Measurements from ENCODE around the gene SERPINA10.
"Not testable (repeated sequence)": the region's sequence is repeated elsewhere in the genome, so short reads cannot be mapped to it uniquely, and the experiment has no call there.

The SERPINA10 gene

DNA sequence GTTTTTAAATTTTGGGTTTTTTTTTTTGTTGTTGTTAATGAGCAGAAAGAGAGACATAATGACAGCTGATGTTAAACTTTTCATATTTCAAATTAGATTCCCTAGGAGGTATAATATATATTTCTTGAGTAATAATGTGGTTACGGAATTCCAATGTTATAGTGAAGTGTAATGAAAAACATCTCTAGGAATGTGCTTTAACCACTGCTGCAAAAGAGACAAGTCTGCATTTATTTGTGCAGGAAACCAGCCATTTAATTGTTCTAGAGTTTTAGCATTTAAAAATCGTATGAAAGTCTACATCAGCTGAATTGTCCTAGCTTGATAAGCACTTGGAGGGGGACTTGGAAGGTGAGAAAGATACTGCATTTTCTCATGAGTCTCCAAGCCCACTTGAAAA is 14.3 kb downstream of the SERPINA10 start:
- no peak for DNase-seq

DNA sequence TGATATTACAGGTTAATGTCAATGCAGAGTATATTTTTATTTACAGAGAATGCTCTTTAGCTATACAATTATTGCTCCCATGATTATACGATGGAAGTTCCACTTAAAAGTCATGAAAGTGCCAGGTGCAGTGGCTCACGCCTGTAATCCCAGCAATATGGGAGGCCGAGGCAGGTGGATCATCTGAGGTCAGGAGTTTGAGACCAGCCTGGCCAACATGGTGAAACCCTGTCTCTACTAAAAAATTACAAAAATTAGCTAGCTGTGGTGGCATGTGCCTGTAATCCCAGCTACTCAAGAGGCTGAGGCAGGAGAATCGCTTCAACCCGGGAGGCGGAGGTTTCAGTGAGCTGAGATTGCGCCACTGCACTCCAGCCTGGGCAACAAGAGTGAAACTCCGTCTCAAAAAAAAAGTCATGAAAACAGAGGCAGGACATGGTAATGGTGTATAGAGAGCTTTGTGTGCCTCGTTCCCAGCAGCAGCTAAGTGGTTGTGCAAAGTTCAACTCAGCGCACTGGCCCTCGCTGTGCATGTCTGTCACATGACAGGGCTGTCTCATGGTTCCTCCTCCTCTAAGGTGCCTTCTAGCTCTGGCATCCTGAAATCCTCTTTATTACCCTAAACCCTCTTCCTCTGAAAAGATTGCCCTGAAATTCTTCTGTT is 16.0 kb downstream of the SERPINA10 start:
- DNase-seq, result not testable (repeated sequence)

DNA sequence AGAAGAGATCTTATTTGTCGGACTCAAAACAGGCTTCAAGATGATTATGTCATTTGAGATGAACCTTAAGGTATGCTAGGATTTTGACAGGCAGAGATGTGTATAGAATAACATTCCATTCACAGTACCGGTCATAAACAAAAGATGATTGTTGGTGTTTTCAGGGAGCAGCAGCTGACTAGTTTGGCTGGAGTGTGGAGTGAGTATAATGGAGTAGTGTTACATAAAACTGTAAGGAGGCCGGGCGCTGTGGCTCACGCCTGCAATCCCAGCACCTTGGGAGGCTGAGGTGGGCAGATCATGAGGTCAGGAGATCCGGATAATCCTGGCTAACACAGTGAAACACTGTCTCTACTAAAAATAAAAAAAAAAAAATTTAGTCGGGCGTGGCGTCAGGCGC is 23.9 kb downstream of the SERPINA10 start:
- DNase-seq, result no peak

GRCh38 chr14:94268582-94268981 is 24.5 kb downstream of the SERPINA10 start:
- DNase-seq, result not testable (repeated sequence)

DNA sequence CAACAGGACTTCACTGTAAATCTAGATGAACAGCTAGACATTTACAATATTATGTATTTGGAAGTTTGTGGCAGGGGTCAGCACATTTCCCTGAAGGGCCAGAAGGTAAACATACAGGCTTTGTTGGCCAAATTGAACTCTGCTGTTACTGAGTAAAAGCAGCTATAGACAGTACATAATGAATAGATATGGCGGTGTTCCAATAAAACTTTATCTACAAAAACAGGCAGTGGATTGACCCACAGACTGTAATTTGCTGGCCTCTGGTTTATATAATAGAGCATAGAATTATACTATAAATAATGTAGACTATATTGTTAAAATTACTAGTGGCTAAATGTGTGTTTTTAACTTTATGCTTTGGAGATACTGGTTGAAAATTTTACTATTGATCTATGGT is 25.7 kb downstream of the SERPINA10 start:
- DNase-seq, result no peak

DNA sequence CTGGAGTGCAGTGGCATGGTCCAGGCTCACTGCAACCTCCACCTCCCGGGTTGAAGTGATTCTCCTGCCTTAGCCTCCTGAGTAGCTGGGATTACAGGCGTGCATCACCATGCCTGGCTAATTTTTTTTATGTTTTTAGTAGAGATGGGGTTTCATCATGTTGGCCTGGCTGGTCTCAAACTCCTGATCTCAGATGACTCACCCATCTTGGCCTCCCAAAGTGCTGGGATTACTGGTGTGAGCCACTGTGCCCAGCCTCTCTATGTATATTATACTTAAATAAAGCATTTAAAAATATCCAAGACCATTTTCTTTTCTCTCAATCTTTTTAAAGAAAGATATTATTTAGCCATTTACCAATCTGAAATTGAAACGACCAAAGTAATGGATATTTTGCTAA is 28.9 kb downstream of the SERPINA10 start:
- not testable (repeated sequence) for DNase-seq

DNA sequence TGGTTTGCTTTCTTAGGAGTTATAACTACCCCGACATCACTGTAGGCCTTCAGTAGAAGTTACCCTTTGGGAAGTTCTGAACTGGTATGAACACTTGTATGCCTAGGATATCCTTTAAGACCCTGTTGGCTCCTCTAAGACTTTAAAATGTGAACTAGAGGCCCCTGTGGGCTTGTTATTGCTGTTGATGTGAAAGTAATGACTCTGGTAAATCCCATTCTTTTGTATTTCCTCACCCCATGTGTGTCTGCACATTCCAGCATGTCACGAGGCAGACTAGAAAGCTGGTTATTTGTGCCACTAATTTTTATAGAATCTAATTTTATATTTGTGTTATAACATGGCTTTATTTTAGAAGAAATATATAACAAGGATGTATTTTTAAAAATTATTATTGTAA is 48.9 kb downstream of the SERPINA10 start:
- no peak for DNase-seq

DNA sequence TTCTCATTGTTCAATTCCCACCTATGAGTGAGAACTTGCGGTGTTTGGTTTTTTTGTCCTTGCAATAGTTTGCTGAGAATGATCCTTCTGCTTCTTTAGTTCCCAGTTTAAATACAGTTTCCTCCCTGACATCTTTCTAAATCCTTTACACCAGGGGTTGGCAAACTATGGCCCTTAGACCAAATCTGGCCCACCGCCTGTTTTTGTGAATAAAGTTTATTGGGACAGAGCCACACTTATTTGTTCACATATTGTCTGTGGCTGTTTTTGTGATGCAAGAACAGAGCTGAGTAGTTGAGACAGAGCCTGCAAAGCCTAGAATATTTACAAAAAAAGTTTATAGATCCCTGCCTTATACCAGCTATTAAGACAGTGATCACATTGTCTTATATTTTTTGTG is 53.7 kb downstream of the SERPINA10 start:
- DNase-seq, result no peak

DNA sequence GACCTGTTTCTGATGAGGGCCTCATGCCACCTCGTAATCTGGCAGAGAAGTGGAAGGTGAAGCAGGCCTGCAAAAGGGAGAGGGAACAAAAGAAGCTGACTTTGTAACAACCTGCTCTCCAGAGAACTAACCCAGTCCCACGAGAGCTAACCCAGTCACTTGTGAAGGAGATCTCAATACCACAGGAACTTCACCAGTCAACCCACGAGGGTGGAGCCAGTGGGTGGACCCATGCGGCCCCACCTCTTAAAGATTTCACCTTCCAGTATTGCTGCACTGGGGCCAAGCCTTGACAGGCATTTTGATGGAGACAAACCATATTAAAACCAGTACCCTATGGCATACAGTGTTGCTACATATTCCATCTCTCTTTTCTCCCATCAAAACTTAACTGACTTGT is 55.1 kb downstream of the SERPINA10 start:
- DNase-seq, result no peak

DNA sequence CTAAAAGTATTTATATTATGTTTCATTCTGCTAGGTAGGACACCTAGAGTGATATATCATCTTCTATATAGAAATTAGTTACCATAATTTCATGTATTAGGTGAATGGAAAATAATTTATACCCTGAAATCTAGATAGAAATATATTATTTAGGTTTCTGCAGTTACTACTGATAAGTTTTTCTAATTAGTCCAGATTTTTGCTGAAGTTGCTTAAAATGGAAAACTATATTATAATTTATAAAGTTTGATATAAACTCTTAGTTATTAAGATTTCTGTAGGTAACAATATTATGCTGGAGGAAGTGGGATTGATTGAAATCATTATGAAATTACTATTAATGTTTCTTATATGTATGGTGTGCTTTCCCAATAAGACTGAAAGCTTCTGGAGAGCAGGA is 56.0 kb downstream of the SERPINA10 start:
- DNase-seq, result no peak
